LHCN-M2 (cell line): Measurements from ENCODE around the gene SYNJ2. TPM values are rescaled to one million over a fixed set of nuclear protein-coding genes. Genes with fewer than 3 reads are reported as not detected.

ENCODE experiments used
- DNase-seq: peaks from one replicate; pipeline ENCODE4 v3.0.0-alpha.2; 2012; ENCODE audit warnings: low read depth
- total RNA-seq: library from RNA; depleted of rRNA; stranded (reverse); fragments of >200 nt; gene quantifications from 2 replicates; pipeline ENCODE4 v1.2.3, GENCODE V29; 2014

Gene SYNJ2
- total RNA-seq, 1 experiment from 2014 or later, result 11.7 TPM

DNA sequence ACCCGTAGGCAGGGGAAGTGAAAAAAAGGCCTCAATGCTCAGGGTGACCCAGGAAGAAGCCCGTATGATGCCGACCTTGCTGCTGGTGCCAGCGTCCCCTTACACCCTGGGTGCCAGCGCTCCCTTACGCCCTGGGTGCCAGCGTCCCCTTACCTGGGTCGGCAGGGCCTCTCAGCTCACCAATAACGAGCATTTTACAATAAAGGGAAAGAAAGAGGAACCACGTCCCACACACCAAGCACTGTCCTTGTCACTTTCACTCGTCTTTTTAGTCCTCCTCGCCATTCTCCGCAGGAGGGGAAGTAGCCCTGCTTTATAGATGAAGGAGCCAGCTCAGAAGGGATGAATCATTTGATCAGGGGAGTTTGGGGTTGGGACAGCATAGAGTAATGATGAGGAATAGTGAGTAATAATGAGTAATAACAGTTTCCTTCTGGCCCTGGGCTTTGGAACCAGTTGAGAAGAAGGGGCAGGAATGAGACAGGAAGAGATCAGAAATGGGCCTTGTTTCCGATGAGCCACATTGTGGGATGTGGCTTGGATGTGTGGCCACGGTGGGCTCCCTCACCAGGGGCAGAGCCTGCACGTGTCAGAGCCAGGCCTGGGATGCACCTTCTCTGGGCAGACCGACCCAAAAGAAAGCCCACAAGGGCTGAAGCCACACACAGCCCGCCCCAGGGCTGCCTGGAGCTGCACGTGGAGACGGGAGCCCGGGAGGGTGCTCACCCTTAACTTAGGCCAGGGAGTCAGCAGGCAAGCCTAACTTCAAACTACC lies 75.7 kb downstream of the SYNJ2 start:
- peak; percentile 96 for DNase-seq

DNA sequence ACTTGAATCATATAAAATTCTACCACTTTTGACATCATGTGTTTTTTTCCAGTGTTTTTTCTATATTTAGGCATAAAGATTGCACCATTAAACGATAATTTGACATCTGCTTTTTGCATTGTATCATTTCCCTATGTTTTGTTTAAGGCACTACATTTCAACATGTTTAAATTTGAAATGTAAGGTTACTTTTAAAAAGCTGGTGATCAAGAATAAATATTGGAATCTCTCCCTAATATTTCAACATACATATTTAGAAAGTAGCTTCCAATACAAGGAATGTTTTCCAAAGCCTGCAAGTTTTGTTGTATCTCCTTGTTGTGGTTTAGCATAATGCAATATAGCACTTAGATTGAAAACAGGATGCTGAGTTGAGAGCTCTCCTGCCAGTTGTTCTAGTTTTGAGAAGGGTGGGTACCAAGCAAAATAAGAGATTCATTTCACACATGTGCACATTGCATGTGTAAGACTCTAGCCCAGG lies 76.5 kb downstream of the SYNJ2 start:
- DNase-seq, result peak; percentile 56

DNA sequence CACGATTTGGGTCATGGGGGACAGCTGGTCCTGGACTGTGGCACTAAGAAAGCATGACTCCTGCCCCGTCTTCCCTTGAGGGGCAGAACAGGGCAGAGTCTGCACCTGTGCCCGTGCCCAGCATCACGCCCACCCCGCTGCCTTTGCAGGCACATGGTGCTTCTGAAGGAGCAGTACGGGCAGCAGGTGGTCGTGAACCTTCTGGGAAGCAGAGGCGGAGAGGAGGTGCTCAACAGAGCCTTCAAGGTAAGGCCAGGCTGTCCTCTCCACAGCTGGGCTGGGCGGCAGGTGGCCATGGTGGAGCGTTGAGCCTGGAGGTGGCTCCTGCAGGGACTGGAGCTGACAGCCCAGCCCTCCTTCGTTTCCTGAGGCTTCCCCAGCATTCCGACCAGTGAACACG lies 77.4 kb downstream of the SYNJ2 start:
- no peak for DNase-seq

DNA sequence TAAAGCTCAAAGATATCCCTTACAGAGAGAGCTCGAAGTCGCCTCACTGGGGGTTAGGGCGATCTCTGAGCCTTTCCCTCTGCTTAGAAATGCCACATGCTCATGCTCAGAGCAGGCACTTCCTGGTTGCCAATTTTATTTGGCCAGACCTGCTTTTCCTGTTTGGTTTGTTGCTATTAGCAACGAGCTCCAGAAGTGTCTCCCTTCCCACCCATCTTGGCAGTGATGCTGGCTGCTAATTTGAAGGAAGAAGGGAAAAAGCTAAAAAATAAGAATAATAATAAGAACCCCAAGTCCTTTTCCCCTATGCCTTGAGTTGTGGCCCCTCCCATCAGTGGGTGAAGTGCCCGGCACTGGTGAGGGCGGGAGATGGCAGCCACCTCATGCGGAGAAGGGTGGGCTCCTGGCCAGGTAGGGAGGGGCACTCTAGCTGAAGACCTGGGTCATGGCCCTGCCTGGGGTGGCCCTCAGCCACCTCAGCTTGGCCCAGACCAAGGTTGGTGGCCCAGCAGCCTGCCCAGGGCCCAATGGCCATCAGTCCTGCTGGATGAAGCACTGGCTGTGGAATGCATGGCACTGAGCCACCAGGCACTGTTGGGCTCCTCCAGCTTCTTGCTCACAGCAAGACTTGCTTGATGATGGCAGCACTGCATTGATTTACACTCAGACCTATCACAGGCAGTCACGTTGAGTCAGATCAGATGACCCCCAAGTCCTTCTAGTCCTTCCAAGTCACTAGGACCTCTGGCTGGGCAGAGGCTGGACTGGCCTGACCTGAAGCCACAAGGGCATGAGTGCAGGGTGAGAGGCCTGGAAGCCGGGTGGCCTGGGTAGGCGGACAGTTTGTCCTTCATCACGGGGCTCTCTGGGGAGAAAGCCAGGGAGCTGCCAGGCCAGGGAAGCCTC lies 79.0 kb downstream of the SYNJ2 start:
- peak; percentile 80 for DNase-seq

DNA sequence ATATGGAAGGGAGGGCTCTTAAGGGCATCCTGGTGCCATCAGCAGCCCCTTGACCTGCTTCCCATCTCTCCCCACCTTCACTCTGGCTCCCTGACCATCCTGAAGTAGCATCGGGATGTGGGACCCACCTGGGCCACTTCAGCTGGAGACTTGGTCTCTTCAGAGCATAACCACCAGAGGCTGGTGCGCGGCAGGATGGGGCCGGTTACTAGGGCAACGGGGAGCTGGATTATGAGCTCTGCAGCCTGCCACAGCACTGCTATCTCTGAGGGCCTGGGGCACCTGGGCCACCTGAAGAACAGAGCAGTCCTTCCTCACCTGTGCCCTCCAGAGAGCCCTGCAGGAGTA lies 79.7 kb downstream of the SYNJ2 start:
- DNase-seq, result no peak

DNA sequence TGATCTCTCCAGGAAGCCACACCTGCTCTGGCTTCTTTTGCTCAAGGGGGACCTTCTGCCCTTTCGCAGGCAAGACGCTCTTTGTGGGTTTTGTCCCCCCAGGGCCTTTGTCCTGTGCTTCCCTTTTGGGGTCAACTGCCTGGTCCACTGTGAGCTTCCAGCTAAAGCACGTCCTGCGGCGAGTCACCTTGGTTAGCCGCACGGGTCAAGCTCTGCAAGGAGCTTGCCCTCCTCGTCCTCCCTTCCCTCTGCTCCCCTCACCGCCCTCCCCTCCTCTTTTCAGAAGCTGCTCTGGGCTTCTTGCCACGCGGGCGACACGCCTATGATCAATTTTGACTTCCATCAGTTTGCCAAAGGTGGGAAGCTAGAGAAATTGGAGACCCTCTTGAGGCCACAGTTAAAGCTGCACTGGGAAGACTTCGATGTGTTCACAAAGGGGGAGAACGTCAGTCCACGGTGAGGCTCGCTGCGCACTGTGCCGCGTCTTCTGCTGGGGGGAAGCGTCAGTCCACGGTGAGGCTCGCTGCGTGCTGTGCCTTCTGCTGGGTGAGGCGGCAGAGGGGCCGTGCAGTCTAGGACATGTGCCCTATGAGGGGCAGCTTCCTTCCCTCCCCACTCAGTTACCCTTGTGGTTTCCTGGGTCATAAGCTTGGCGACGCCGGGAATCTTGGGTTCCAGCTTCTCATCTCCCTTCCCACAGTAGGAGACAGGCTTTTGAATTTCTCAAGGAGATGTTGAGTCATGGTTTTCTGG lies 80.2 kb downstream of the SYNJ2 start:
- no peak for DNase-seq

DNA sequence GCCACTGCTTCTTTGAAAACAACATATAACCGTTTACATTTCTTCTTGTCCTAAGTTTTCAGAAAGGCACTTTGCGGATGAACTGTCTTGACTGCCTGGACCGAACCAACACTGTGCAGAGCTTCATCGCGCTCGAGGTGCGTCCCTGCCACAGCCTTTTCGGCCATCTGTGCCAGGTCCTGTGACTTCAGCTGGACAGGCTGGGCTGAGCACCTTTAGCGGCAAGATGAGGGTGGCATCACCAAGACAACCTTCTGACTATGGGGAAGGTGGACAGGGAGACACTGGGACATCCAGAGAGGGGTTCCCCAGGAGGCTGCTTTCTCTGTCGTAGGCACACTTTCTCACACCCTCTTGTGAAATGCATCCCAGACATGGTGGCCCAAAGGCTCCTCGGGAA lies 82.1 kb downstream of the SYNJ2 start:
- DNase-seq, result no peak

DNA sequence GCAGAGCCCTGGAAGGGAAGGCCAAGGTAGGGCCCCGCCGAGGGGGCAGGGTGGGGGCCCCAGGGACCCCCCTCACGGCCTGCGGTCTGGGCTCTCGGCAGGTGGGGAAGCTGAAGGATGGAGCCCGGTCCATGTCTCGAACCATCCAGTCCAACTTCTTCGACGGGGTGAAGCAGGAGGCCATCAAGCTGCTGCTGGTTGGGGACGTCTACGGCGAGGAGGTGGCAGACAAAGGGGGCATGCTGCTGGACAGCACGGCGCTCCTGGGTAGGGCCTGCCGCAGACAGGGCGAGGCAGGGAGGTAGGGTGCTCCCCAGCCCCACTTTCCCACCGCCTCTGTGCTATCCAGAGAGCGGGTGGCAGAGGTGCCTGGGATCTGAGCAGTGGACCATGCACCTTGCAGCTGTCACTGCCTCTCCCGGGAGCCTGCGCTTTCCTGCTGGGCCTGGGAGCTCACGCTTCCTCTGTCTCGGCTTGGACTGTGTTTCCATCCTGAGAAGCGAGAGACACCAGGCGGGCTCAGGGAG lies 83.1 kb downstream of the SYNJ2 start:
- DNase-seq, result no peak

DNA sequence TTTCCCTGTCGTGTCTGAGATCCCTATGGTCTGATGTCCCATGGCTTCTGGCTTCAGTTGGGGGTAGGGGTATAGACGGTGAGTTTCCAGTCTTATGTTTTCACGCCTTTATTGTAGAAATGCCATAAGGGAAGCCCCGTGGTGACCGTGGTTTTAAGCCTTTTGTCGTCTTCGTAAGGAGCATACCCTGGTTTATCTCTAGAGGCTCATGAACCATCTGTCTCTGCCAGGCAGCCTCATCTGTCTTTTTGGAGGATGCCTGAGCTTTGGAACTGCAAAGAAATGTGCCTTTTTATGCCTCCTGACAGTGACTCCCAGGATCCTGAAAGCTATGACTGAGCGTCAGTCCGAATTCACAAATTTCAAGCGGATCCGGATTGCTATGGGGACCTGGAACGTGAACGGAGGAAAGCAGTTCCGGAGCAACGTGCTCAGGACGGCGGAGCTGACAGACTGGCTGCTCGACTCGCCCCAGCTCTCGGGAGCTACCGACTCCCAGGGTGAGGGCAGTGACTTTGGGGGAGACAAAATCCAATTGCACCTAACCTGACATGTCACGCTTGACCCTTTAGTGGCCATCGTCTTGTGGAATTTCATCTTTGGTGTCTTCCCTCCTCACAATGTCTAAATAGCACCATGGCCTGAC lies 84.6 kb downstream of the SYNJ2 start:
- no peak for DNase-seq

DNA sequence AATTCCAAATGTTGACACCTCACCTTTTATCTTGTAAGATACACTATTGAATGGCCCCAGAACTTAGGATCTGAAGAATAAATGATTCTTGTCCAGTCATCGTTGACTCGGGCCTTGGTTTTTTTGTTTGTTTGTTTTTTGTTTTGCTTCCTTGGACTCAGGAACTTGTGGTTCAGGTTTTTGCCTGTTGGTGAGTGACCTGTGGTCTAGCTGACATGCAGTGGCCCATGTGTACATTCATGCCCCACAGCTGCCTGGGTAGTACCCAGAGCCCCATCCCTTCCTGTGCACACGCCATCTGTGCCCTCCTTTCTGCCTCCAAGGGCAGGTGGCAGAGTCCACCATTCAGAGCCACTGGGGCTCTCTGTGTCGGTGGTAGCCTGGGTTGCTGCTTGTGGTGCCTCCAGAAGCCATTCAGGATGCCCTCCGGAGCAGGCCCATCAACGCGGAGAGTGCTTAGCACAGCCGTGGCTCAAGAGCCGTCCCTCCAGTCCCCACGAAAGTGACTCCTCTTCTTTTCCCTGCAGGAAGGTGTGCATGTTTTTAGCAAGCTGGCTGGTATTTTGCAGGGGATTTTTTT lies 85.9 kb downstream of the SYNJ2 start:
- DNase-seq, result peak; percentile 82

DNA sequence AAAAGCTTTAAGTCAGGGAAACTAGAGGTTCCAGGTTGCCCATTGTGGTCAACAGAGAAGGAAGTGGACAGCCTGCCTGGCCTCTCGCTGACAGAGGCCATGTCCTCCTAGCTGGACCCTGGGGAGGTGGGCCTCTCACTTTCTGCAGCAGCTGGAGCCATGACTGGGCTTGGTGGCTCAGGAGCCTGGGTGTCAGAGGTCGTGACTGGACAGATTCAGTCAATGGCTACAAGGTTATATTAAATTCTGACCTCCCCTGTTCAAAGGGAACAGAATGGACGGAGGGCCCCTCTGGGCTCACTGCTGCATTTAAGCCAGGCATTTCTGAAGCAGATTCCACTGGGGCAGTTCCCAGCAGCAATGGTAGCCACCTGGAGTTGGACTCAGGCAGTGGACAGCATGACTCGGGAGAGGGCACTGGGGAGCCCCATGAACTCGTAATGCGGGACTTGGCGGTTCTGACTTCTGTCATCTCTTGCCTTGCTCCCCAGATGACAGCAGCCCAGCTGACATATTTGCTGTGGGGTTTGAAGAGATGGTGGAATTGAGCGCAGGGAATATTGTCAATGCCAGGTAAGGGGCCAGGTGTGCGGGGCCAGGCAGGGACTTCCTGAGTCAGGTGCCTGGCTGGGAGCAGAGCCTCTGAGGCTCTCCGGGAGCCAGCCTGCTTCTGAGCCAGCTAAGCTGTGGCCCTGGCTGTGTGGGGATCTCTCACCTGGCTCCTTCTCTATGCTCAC lies 86.7 kb downstream of the SYNJ2 start:
- no peak for DNase-seq

DNA sequence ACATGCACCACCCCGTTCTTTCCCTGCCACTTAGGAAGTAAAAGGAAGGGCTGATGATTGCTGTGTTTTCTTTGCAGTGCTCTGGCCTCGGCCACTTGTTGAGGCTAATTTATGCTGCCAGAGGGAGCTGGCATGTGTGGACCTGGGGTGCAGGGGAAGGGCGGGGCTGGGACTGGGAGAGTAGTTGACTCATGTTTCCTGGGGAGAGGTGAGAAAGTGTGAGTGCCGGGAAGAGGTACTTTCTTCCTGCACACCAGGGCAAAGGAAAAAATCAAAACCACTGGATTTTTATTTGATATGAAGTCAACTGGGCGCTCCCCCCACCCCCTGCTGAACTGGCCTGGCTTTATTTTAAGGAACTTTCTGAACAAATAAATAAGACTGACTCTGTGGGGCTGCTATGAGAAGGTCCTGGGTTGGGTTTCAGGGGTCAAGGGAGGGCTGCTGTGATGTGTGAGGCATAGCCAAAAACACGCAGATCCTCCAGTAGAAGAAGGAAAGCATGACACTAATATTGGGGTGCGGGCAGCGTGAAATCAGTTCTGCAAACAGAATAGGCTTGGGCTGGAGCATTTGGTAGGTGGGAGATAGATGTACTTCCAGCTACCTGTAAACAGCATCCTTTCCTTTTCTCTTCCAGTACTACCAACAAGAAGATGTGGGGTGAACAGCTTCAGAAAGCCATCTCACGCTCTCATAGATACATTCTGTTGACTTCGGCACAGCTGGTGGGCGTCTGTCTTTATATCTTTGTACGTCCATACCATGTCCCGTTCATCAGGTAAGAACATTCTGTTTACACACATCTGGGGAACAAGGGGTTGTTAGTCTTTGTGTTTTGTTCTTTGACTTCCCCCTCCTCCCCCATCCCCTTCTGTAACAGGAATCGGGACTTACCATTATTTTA lies 87.5 kb downstream of the SYNJ2 start:
- DNase-seq, result peak; percentile 41

DNA sequence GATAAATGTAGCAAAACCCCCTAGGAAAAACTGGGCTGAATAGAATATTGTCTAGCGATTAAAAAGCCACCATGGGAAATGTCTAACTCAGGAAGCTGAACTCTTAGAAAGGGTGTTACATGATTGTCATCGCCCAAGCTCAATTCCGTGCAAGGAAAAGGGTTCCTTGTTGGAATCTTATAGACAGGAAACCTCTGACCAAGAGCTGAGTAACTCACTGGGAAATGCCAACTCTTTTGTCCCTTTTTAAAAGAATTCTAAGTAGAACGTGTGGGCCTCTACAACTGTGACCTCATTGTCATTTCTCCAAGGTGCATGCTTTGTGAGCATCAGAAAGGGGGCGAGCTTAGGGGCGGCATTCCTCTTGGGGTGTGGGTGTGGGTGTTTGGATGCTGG lies 88.1 kb downstream of the SYNJ2 start:
- DNase-seq, result no peak

DNA sequence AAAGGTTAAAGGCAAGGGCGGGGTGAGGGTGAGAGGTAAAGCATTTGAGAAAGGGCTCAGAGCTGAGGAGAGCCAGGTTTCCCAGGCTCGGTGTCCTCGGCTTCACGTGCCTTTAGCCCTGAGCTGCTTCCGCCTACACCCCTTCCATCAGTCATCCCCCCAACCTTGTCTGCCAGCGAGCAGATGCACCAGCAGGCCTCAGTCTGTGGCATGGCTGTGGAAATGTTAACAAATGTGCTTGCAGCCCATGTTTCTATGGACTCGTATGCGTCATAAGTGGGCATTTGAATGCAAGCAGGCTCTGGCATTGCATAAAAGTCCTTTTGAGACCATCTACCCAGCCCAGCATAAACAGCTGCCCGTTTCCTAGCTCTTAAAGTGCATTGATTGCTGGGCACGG lies 88.8 kb downstream of the SYNJ2 start:
- DNase-seq, result no peak

DNA sequence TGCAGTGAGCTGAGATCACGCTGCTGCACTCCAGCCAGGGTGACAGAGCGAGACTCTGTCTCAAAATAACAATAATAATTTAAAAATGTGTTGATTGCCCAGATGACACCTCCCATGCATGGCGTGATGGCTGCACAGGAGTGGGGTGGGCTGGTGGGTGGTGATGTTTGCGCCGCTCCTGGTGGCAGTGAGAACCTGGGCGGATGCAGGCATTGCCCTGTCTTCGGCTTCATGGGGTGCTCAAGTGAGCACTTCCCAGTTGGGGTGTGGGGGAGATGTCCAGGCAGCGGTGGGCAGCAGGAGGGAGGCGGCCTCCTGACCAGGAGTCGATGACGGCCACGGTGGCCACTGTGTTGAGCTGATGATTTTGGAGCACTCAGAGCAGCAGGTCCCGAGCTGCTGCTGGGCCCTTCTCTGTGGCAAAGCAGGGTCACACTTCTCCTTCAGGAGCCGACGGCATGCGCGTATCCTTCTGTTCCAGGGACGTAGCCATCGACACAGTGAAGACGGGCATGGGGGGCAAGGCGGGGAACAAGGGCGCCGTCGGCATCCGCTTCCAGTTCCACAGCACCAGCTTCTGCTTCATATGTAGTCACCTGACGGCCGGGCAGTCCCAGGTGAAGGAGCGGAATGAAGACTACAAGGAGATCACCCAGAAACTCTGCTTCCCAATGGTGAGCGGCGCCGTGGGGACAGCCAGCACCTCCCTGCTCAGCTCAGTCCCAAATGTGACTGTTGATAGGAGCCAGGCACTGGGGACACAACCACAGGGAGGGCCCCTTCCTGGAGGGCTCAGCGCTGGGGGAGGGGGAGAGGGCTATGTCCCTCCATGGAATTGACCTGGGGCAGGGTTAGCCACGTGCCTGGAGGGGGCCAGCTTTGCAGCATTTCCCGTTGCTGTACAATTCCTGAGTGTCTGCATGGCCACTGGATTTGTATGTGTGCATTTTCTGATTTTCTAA lies 89.7 kb downstream of the SYNJ2 start:
- DNase-seq, result no peak

DNA sequence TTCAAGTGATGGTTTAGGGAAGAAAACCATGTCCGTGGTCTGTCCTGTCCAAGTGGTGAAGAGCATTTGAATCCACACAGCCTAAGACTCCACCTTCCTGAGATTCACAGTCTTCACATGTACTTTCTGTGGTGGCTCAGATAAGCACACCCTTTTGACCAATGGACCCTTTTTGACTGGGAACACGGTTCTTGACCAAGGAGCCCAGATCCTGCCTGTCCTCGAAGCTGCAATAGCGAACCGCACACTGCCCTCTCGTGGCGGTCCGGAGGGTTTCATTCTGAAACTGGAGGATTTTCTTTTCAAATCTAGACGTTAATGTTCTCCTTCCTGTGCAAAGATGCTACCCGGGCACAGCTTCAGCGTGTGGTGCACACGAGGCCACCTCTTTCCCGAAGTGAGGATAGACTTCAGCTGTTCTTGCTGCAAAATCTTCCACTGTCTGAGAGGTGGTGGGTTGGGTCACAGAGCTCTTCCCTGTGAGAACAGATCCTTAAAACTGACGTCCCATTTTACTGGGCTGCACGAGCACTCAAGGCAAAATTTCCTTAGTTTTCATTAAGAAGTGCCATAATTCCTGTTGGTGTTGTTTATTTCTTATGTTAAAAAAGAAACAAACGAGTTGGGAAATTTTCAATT lies 90.5 kb downstream of the SYNJ2 start:
- peak; percentile 67 for DNase-seq

DNA sequence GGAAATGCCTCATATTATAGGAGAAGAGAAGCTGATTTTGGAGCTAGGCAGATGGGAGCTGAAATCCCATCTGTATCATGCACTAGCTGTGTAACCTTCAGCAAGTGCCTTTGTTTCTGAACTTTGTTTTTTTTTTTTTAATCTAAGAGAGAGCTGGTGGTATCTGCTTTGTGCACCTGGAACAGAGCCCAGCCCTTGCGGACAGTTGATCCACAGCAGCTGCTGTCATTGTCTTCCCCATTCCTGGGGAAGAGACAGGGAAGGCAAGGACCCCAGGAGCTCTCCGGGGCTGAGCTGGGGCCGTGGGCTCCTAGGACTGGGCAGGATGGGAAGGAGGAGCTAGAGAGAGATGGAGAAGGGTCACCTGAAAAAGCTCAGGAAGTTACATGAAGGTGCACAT lies 92.1 kb downstream of the SYNJ2 start:
- DNase-seq, result no peak
